Hepatocyte (in vitro differentiated cells): ENCODE results near the gene GAS2L1.

Source experiments
- EZH2 ChIP-seq: fragments of 200-600 bp; sonication (generic); IDR thresholded peaks from 2 replicates; pipeline ENCODE4 v1.6.1; 2016; ENCODE audit warnings: antibody characterized with exemption, mild to moderate bottlenecking, borderline replicate concordance
- EZH2phosphoT487 ChIP-seq: fragments of 200-600 bp; sonication (generic); IDR thresholded peaks from one replicate; pipeline ENCODE4 v1.6.1; 2018; ENCODE audit warnings: antibody characterized with exemption, mild to moderate bottlenecking, low read depth, moderate library complexity; ENCODE audit not compliant: unreplicated experiment, severe bottlenecking
- TF ChIP-seq, protein P1 (sequence below): fragments of 200-600 bp; sonication (generic); IDR thresholded peaks from 2 replicates; pipeline ENCODE4 v1.5.1; 2016; ENCODE audit warnings: antibody characterized with exemption, mild to moderate bottlenecking; ENCODE audit not compliant: poor library complexity

DNA sequence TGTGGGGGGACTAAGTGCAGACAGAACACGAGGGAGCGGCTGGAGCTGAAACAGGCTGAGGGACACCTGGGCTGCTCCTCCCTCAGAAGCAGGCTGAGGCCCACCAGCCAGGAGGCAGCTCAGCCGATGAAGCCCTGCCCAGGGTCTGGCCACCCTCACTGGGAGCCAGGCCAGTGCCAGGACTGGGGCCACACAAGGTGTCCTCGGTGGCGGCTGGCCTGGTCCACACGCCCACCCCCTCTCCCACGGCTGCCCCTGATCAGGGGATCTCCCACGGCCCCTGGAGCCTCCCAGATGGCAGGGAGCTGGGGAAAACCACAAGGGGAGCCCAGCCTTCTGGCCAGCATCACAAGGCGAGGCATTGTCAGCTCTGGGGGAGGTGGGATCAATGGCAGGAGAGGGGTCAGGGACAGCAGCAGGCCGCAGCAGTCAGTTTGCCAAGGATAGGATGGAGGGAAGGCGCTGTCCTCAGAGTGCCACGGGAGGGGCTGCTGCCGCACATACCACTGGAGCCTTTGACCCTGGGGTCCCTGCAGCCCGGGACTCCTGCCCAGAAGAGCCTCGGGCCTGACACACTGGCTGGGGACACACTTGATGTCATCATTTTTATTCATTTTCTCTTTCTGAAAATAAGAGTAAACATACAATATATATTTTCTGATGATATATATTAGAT lies 20.8 kb downstream of the GAS2L1 start:
- TF ChIP-seq, protein P1, sequence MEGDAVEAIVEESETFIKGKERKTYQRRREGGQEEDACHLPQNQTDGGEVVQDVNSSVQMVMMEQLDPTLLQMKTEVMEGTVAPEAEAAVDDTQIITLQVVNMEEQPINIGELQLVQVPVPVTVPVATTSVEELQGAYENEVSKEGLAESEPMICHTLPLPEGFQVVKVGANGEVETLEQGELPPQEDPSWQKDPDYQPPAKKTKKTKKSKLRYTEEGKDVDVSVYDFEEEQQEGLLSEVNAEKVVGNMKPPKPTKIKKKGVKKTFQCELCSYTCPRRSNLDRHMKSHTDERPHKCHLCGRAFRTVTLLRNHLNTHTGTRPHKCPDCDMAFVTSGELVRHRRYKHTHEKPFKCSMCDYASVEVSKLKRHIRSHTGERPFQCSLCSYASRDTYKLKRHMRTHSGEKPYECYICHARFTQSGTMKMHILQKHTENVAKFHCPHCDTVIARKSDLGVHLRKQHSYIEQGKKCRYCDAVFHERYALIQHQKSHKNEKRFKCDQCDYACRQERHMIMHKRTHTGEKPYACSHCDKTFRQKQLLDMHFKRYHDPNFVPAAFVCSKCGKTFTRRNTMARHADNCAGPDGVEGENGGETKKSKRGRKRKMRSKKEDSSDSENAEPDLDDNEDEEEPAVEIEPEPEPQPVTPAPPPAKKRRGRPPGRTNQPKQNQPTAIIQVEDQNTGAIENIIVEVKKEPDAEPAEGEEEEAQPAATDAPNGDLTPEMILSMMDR: no peak
- TF ChIP-seq EZH2: no peak
- TF ChIP-seq EZH2phosphoT487: no peak
